Peyer's patch (tissue), 4 donors: Measurements from ENCODE around the gene CHMP1A. TPM values are rescaled to one million over a fixed set of nuclear protein-coding genes. Genes with fewer than 3 reads are reported as not detected.

Source experiments
- DNase-seq, 3 donors: peaks; one replicate each; pipeline ENCODE4 v3.0.0-alpha.2; 2017 to 2019
- H3K27ac ChIP-seq, 4 donors: fragments of 200-600 bp; sonication (generic); one replicate each; pipeline ENCODE4 v1.5.1; 2016 to 2019
- H3K27me3 ChIP-seq, 2 donors: fragments of 200-600 bp; sonication (generic); one replicate each; pipeline ENCODE4 v1.5.1; 2019
- H3K36me3 ChIP-seq, 3 donors: fragments of 200-600 bp; sonication (generic); one replicate each; pipeline ENCODE4 v1.5.1; 2016 to 2019
- H3K4me1 ChIP-seq, 4 donors: fragments of 200-600 bp; sonication (generic); one replicate each; pipeline ENCODE4 v1.5.1; 2016 to 2019
- H3K4me3 ChIP-seq, 4 donors: fragments of 200-600 bp; sonication (generic); 1 replicate in 3 of 4; 2 replicates in 1 of 4; pipeline ENCODE4 v1.5.1; 2016 to 2019; ENCODE audit warnings: mild to moderate bottlenecking in 1 of 4
- H3K9me3 ChIP-seq, 4 donors: fragments of 200-600 bp; sonication (generic); one replicate each; pipeline ENCODE4 v1.5.1; 2016 to 2019; ENCODE audit warnings: mild to moderate bottlenecking in 1 of 4
- POLR2A ChIP-seq, 2 donors: fragments of 450-650 bp; IDR thresholded peaks; one replicate each; pipeline ENCODE4 v1.5.1; 2017; ENCODE audit warnings: antibody characterized with exemption in 2 of 2, mild to moderate bottlenecking in 2 of 2, moderate library complexity in 2 of 2
- total RNA-seq, 4 donors: library from RNA; depleted of rRNA; stranded (reverse); fragments of >200 nt; gene quantifications; one replicate each; pipeline ENCODE4 v1.1.0, GENCODE V29; 2016
- TF ChIP-seq, protein P1 (sequence below), 6 experiments: fragments of 450-650 bp in 4 of 6; fragments of 200-600 bp in 2 of 6; sonication (generic) in 1 of 6; IDR thresholded peaks; one replicate each; pipeline ENCODE4 v1.5.1; 2017 to 2019; ENCODE audit warnings: antibody characterized with exemption in 6 of 6, mild to moderate bottlenecking in 3 of 6, moderate library complexity in 1 of 6

Gene CHMP1A
- total RNA-seq, 4 donors from 2014 or later, result 88.3 to 246 (median 196) TPM

DNA sequence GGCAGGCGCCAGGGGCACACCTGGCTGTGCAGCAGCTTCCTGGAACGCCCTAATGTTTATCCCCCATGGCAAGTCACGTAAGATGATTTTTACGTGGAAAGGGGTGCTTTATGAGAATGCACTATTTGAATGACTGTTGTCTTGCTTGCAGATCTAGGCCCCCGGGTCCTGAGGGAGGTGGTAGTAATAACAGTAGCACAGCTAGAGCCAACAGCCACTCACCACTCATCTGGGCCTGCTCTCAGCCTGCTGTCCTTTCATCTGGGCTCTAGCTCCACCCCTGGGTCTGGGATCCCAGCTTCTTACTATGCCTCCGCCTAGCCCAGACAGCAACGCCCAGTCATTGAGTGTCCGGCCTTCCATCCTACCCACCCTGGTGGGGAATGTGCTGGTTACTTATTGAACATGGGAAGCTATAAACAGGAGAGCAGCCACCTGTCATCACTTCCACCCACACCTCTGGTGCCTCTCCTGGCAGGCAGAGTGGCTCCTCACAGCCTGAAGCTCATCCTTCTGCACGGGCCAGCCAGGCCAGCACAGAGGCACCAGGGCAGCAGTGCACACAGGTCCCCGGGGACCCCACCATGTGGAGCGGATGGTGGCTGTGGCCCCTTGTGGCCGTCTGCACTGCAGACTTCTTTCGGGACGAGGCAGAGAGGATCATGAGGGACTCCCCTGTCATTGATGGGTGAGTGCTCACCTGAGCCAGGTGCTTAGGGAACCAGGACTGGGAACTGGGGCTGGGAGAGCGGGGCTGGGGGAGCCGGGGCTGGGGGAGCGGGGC lies 27.5 kb downstream of the CHMP1A start:
- peak overlapping the region in 2 of 4 donors; percentile 70 to 89 for H3K27ac ChIP-seq
- TF ChIP-seq POLR2A (IDR thresholded peaks at IDR 0.05), result peak; percentile 97 to 98
- TF ChIP-seq, protein P1, sequence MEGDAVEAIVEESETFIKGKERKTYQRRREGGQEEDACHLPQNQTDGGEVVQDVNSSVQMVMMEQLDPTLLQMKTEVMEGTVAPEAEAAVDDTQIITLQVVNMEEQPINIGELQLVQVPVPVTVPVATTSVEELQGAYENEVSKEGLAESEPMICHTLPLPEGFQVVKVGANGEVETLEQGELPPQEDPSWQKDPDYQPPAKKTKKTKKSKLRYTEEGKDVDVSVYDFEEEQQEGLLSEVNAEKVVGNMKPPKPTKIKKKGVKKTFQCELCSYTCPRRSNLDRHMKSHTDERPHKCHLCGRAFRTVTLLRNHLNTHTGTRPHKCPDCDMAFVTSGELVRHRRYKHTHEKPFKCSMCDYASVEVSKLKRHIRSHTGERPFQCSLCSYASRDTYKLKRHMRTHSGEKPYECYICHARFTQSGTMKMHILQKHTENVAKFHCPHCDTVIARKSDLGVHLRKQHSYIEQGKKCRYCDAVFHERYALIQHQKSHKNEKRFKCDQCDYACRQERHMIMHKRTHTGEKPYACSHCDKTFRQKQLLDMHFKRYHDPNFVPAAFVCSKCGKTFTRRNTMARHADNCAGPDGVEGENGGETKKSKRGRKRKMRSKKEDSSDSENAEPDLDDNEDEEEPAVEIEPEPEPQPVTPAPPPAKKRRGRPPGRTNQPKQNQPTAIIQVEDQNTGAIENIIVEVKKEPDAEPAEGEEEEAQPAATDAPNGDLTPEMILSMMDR (IDR thresholded peaks at IDR 0.05), result peak in 3 of 6 experiments; percentile 8 to 28 (median 9)
- peak overlapping the region in 3 of 4 donors; percentile 18 to 59 (median 53) for H3K4me3 ChIP-seq
- H3K36me3 ChIP-seq, result no peaks in the 10 kb centered on the region
- peaks cover 0 to 14% (median 0%) of the 10 kb centered on the region in 4 donors for H3K4me1 ChIP-seq
- H3K9me3 ChIP-seq, result no peaks in the 10 kb centered on the region
- H3K27me3 ChIP-seq, result no peaks in the 10 kb centered on the region
- DNase-seq, result peak in 2 of 3 donors; percentile 88 to 91

DNA sequence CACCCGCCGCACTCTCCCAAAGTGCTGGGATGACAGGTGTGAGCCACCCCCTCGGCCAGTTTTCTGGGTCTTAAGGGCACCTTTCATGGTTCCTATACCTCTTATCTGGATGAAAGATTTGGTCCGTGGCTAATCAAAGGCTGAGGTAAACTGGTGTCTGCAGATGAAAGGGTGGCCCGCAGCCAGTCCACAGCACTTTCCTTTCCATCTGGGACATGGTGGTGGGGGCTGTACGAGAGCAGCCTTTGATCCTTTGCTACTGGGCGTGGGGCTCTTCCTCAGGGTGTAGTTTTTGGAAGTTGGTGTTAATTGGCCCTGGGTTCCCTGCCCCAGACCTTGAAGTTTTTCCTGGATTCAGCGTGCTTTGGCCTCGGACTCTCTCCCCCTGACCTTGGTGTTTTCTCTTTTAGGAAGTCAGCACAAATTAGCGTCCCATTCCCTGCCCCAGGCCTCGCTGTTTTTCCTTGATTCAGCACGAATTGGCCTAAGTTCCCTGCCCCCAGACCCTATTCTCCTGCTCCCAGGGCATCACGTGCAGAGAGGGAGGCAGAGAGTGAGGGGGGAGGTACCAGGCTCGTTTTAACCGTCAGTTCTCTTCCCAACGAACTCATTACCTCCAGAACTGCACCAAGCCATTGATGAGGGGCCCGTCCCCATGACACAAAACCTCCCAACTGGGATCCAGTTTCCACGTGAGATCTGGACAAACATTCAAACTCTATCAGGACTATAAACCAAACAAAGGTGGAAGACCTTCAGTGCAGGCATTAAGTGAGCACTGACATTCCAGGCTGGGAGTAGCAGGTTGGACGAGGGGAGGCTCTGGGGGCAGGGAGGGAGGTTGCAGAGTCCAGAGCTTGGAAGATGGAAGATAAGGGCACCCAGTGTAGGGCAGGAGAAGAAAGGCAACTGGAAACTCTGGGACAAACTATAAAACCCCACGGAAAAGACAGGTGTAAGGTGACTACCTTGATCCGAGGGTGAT lies 32.4 kb downstream of the CHMP1A start:
- Histone ChIP-seq H3K27ac (no peak overlapping the region), H3K9me3 (no peaks in the 10 kb centered on the region), H3K36me3 (no peaks in the 10 kb centered on the region), H3K27me3 (no peaks in the 10 kb centered on the region), H3K4me1 (peaks cover 0 to 25% (median 0%) of the 10 kb centered on the region in 4 donors), H3K4me3 (no peak overlapping the region)
- no peak for TF ChIP-seq POLR2A (IDR thresholded peaks at IDR 0.05)
- TF ChIP-seq, protein P1 (IDR thresholded peaks at IDR 0.05), result no peak
- DNase-seq, result no peak

DNA sequence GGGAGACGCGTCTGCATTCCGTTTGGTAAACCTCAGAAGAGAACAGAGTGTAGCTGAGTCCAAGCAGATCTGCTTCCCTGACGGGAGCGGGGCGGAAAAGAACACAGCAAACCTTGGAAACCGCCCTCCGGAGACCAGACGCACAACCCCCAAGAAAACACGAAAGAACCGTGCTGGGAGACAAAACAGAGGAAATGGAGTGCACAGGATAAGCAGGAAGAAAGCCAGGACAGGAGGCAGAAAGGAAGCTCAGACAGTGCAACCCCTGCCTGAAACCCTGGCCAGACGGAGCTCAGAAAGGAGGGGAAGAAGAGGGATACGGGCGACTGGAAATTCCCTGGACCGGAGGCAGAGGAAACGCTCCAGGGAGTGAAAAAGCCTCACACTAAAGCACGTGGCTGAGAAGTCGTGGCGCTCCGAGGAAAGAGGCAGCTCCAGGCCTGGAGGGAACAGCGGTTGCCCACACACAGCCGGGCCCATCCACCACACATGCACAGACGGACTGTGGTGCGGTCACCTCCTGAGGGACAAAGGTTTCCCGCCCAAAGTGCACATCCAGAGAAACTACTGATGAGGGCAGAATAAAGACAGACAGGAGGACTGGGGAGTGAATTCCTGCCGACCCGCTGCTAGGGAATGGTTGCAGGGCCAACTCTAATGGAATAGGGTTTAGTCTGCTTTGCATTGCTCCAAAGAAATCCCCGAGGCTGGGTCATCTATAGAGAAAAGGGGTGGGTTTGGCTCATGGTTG lies 33.8 kb downstream of the CHMP1A start:
- no peaks in the 10 kb centered on the region for H3K9me3 ChIP-seq
- no peaks in the 10 kb centered on the region for H3K36me3 ChIP-seq
- H3K4me3 ChIP-seq, result no peak overlapping the region
- no peak overlapping the region for H3K27ac ChIP-seq
- no peak for DNase-seq
- H3K27me3 ChIP-seq, result no peaks in the 10 kb centered on the region
- TF ChIP-seq, protein P1 (IDR thresholded peaks at IDR 0.05), result no peak
- TF ChIP-seq POLR2A (IDR thresholded peaks at IDR 0.05), result no peak
- H3K4me1 ChIP-seq, result peaks cover 0 to 19% (median 0%) of the 10 kb centered on the region in 4 donors

DNA sequence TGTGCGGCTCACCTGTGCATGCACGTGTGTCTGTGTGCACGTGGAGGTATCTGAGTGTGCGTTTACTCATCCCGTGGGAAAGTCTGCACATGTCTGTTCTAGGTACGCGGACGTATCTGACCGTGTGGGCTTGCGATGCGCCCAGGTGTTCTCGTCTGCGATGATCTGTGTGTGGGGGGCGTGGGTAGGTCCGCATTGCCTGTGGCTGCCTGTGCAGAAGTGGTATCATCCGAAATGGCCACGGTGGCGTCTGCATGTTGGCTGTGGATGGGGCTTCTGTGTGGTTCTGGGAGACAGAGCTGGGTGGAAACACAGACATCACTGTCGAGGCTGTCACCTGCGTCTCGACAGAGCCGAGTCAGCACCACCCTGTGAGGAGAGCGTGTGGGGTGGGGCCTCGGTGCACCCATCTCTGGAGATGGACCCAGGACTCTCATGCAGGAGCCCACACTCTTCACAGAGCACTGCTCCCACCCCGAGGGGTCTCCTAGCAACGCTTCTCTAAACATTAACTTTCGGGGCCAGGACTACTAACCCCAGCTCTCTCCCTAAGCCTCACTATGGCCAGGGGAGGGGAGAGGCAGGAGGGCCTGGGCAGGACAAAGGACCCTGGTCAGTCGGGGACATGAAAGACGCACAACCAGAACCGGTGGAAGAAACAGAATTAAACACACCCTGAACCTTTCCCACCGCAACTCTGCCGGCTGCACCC lies 35.7 kb downstream of the CHMP1A start:
- Histone ChIP-seq H3K36me3 (no peaks in the 10 kb centered on the region), H3K27ac (no peak overlapping the region), H3K27me3 (no peaks in the 10 kb centered on the region), H3K9me3 (no peaks in the 10 kb centered on the region), H3K4me3 (no peak overlapping the region), H3K4me1 (peaks cover 0 to 24% (median 0%) of the 10 kb centered on the region in 4 donors)
- DNase-seq, result no peak
- TF ChIP-seq POLR2A (IDR thresholded peaks at IDR 0.05), result no peak
- TF ChIP-seq, protein P1 (IDR thresholded peaks at IDR 0.05), result no peak
